Measurements from ENCODE around the gene TELO2. TPM values are rescaled to one million over a fixed set of nuclear protein-coding genes. Genes with fewer than 3 reads are reported as not detected.

TELO2 gene
- total RNA-seq, 4 donors from 2014 or later: 34.5 to 105 (median 82.4) TPM

GRCh38 chr16:1458977-1459341 is 34.2 kb upstream of the TELO2 start:
- H3K36me3 ChIP-seq: peaks cover 0 to 69% (median 0%) of the 10 kb centered on the region in 3 donors
- no peaks in the 10 kb centered on the region for H3K27me3 ChIP-seq
- H3K9me3 ChIP-seq: no peaks in the 10 kb centered on the region

DNA sequence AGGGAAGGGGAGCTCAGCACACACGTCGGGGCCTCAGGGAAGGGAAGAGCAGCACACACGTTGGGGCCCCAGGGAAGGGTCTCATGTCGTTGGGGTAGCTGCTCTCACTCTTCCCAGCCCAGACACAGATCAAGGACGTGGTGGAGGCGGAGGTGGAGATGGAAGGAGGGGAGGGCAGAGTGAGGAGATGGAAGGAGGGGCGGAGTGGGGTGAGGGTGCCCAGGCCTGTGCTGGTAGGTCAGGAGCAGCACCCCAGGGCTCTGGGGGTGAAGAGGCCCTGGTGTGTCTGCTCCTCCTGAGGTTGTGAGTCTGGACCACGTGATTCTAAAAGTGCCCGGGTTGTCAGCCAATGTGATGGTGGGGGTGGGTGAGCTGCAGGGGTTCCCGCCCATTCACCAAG is 33.2 kb upstream of the TELO2 start:
- TF ChIP-seq POLR2A (IDR thresholded peaks at IDR 0.05): no peak
- no peak overlapping the region for H3K27ac ChIP-seq
- H3K4me3 ChIP-seq: no peak overlapping the region
- H3K9me3 ChIP-seq: no peaks in the 10 kb centered on the region
- no peaks in the 10 kb centered on the region for H3K27me3 ChIP-seq
- peaks cover 0 to 8% (median 2%) of the 10 kb centered on the region in 4 donors for H3K4me1 ChIP-seq
- no peak for DNase-seq
- peaks cover 0 to 69% (median 0%) of the 10 kb centered on the region in 3 donors for H3K36me3 ChIP-seq

More at GRCh38 chr16:1458977-1459341, 34.2 kb upstream of the TELO2 start:
- Histone ChIP-seq H3K4me1 (peaks cover 0 to 8% (median 2%) of the 10 kb centered on the region in 4 donors), H3K4me3 (no peak overlapping the region), H3K27ac (peak overlapping the region in 1 of 4 donors; percentile 60)
- TF ChIP-seq CTCF (IDR thresholded peaks at IDR 0.05) (no peak), POLR2A (IDR thresholded peaks at IDR 0.05) (no peak)
- peak in 2 of 3 donors; percentile 76 to 79 for DNase-seq

GRCh38 chr16:1460602-1461138 is 32.5 kb upstream of the TELO2 start:
- H3K4me3 ChIP-seq: no peak overlapping the region
- no peaks in the 10 kb centered on the region for H3K9me3 ChIP-seq
- DNase-seq: no peak
- H3K27ac ChIP-seq: no peak overlapping the region
- peaks cover 0 to 8% (median 2%) of the 10 kb centered on the region in 4 donors for H3K4me1 ChIP-seq
- peaks cover 0 to 62% (median 0%) of the 10 kb centered on the region in 3 donors for H3K36me3 ChIP-seq
- no peaks in the 10 kb centered on the region for H3K27me3 ChIP-seq
- TF ChIP-seq CTCF (IDR thresholded peaks at IDR 0.05) (no peak), POLR2A (IDR thresholded peaks at IDR 0.05) (no peak)

DNA sequence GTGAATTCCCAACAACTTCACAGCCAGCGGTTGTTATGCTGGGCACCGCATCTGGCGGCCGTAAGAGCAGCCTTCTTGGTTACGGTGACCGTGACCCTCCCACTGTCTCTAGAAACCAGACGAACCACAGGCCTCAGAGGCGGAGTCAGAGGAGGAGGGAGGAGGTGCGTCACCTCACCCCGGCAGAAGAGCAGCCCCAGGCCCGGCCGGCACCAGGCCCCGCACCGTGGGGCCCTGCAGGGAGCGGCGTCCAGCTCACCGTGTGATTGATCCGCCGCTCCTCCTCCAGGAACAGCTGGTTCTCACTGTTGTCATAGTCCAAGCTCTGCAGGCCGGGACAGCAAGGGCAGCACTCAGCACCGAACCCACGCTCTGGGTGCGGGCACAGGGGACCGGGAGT is 32.0 kb upstream of the TELO2 start:
- H3K36me3 ChIP-seq: peaks cover 0 to 58% (median 0%) of the 10 kb centered on the region in 3 donors

GRCh38 chr16:1464196-1464893 is 28.8 kb upstream of the TELO2 start:
- no peak overlapping the region for H3K27ac ChIP-seq
- no peaks in the 10 kb centered on the region for H3K27me3 ChIP-seq
- peaks cover 0 to 31% (median 0%) of the 10 kb centered on the region in 3 donors for H3K36me3 ChIP-seq
- no peaks in the 10 kb centered on the region for H3K4me1 ChIP-seq
- TF ChIP-seq POLR2A (IDR thresholded peaks at IDR 0.05) (no peak), CTCF (IDR thresholded peaks at IDR 0.05) (no peak)
- no peak overlapping the region for H3K4me3 ChIP-seq
- H3K9me3 ChIP-seq: no peaks in the 10 kb centered on the region
- no peak for DNase-seq

More for the DNA sequence above, 32.0 kb upstream of the TELO2 start:
- Histone ChIP-seq H3K27ac (peak overlapping the region in 1 of 4 donors; percentile 17), H3K4me1 (peaks cover 0 to 8% (median 2%) of the 10 kb centered on the region in 4 donors), H3K9me3 (no peaks in the 10 kb centered on the region), H3K27me3 (no peaks in the 10 kb centered on the region), H3K4me3 (no peak overlapping the region)
- no peak for DNase-seq
- TF ChIP-seq CTCF (IDR thresholded peaks at IDR 0.05) (no peak), POLR2A (IDR thresholded peaks at IDR 0.05) (no peak)

GRCh38 chr16:1464894-1465566 is 28.1 kb upstream of the TELO2 start:
- DNase-seq: no peak
- Histone ChIP-seq H3K4me3 (no peak overlapping the region), H3K36me3 (peaks cover 0 to 27% (median 0%) of the 10 kb centered on the region in 3 donors), H3K4me1 (peaks cover 0 to 4% (median 0%) of the 10 kb centered on the region in 4 donors), H3K9me3 (no peaks in the 10 kb centered on the region), H3K27me3 (no peaks in the 10 kb centered on the region), H3K27ac (no peak overlapping the region)
- TF ChIP-seq POLR2A (IDR thresholded peaks at IDR 0.05) (no peak), CTCF (IDR thresholded peaks at IDR 0.05) (no peak)

All from Peyer's patch (tissue), 4 donors.